Activated CD4-positive, CD25-positive, alpha-beta regulatory T cell treated with anti-CD3 and anti-CD28 coated beads, Interleukin-2, amount 50 U/mL, for 24 hours (primary cell): ENCODE measurements around the gene OPN5.

Experiments used
- ATAC-seq, 2 donors: fragments of 150-1000 bp; cut with Tn5 transposase; one replicate each; pipeline ENCODE4 v1.10.0; 2021; ENCODE audit warnings: mild to moderate bottlenecking in 1 of 2, moderate library complexity in 1 of 2

OPN5 gene

GRCh38 chr6:47865206-47865605 is 83.4 kb downstream of the OPN5 start:
- ATAC-seq = no peak

GRCh38 chr6:47875593-47875992 is 93.8 kb downstream of the OPN5 start:
- no peak for ATAC-seq
